Suprapubic skin (tissue), 4 donors: ENCODE results near the gene VAMP8. TPM values are rescaled to one million over a fixed set of nuclear protein-coding genes. Genes with fewer than 3 reads are reported as not detected.

ENCODE experiments used
- DNase-seq, 2 donors: peaks; one replicate each; pipeline ENCODE4 v3.0.0-alpha.2; 2019; ENCODE audit warnings: low spot score in 2 of 2
- H3K27ac ChIP-seq: fragments of 200-600 bp; sonication (generic); one replicate; pipeline ENCODE4 v1.5.1; 2019
- H3K27me3 ChIP-seq: fragments of 200-600 bp; sonication (generic); one replicate; pipeline ENCODE4 v1.5.1; 2019
- H3K36me3 ChIP-seq: fragments of 200-600 bp; sonication (generic); one replicate; pipeline ENCODE4 v1.5.1; 2019
- H3K4me1 ChIP-seq: fragments of 200-600 bp; sonication (generic); one replicate; pipeline ENCODE4 v1.5.1; 2019
- H3K4me3 ChIP-seq: fragments of 200-600 bp; sonication (generic); one replicate; pipeline ENCODE4 v1.5.1; 2019; ENCODE audit warnings: mild to moderate bottlenecking
- H3K9me3 ChIP-seq: fragments of 200-600 bp; sonication (generic); one replicate; pipeline ENCODE4 v1.5.1; 2019
- CTCF ChIP-seq, 2 donors: fragments of 200-600 bp in 1 of 2; fragments of 450-650 bp in 1 of 2; sonication (generic) in 1 of 2; IDR thresholded peaks; one replicate each; pipeline ENCODE4 v1.5.1; 2016 to 2019; ENCODE audit warnings: antibody characterized with exemption in 2 of 2, mild to moderate bottlenecking in 1 of 2, moderate library complexity in 1 of 2
- EP300 ChIP-seq: sonication (generic); formaldehyde crosslinking; IDR thresholded peaks from one replicate; pipeline ENCODE4 v1.6.1; 2017; ENCODE audit warnings: antibody characterized with exemption
- POLR2A ChIP-seq, 2 donors: fragments of 450-650 bp; IDR thresholded peaks; one replicate each; pipeline ENCODE4 v1.6.1; 2017; ENCODE audit warnings: antibody characterized with exemption in 2 of 2, mild to moderate bottlenecking in 2 of 2, moderate library complexity in 2 of 2
- POLR2AphosphoS5 ChIP-seq, 3 donors: sonication (generic); formaldehyde crosslinking; IDR thresholded peaks; one replicate each; pipeline ENCODE4 v1.6.1; 2017; ENCODE audit warnings: antibody characterized with exemption in 3 of 3
- WGBS: methylation state at CpG from one replicate; pipeline ENCODE4 v1.1.5; 2018; 5-methylcytosine and 5-hydroxymethylcytosine counted together
- total RNA-seq, 4 donors: library from RNA; depleted of rRNA; stranded (reverse); fragments of >200 nt; gene quantifications; one replicate each; pipeline ENCODE4 v1.1.0, GENCODE V29; 2016

The VAMP8 gene
- total RNA-seq, 4 donors from 2014 or later: 85.5 to 123 (median 96.0) TPM

DNA sequence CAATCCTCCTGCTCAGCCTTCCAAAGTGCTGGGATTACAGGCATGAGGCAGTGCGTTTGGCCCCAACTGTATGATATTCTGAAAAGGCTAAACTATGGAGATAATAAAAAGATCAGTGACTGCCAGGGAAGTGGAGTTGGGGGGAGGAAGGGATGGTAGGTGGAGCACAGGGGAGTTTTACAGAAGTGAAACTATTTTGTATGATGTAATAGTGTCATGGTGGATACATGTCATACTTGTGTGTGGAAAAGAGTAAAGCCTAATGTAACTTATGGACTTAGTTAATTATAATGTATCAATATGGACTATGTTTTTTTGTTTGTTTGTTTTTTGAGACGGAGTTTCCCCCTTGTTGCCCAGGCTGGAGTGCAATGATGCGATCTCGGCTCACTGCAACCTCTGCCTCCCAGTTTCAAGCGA lies 13.2 kb upstream of the VAMP8 start:
- Histone ChIP-seq H3K27me3 (no peaks in the 10 kb centered on the region), H3K36me3 (peaks cover 1% of the 10 kb centered on the region), H3K4me3 (no peak overlapping the region), H3K27ac (no peak overlapping the region), H3K9me3 (no peaks in the 10 kb centered on the region), H3K4me1 (peaks cover 22% of the 10 kb centered on the region)
- DNase-seq: no peak
- TF ChIP-seq EP300: no peak
- no peak for TF ChIP-seq POLR2A (IDR thresholded peaks at IDR 0.05)
- TF ChIP-seq CTCF (IDR thresholded peaks at IDR 0.05): no peak
- TF ChIP-seq POLR2AphosphoS5 (IDR thresholded peaks at IDR 0.05): no peak
- 88% methylated on average over 5 of the region's 5 CpGs for WGBS

- Histone ChIP-seq H3K27ac (no peak overlapping the region), H3K4me1 (peaks cover 6% of the 10 kb centered on the region), H3K4me3 (no peak overlapping the region), H3K36me3 (no peaks in the 10 kb centered on the region), H3K27me3 (no peaks in the 10 kb centered on the region), H3K9me3 (no peaks in the 10 kb centered on the region)
- 90% methylated on average over 4 of the region's 4 CpGs for WGBS
- no peak for TF ChIP-seq POLR2AphosphoS5 (IDR thresholded peaks at IDR 0.05)
- no peak for TF ChIP-seq EP300
- no peak for TF ChIP-seq CTCF (IDR thresholded peaks at IDR 0.05)
- no peak for TF ChIP-seq POLR2A (IDR thresholded peaks at IDR 0.05)
- DNase-seq: no peak
These were observed 11.1 kb upstream of the VAMP8 start for GRCh38 chr2:85566265-85566664.

DNA sequence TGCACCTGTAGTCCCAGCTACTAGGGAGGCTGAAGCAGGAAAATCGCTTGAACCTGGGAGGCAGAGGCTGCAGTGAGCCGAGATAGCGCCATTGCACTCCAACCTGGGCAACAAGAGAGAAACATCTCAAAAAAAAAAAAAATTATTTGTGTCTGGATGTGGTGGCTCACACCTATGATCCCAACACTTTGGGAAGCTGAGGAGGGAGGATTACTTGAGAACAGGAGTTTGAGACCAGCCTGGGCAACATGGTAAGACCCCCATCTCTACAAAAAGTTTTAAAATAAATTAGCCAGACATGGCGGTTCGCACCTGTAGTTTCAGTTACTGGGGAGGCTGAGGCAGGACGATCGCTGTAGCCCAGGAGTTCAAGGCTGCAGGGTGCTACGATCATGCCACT lies 1.6 kb upstream of the VAMP8 start:
- Histone ChIP-seq H3K27me3 (no peaks in the 10 kb centered on the region), H3K36me3 (no peaks in the 10 kb centered on the region), H3K27ac (no peak overlapping the region), H3K4me1 (peaks cover 35% of the 10 kb centered on the region), H3K4me3 (no peak overlapping the region), H3K9me3 (no peaks in the 10 kb centered on the region)
- 94% methylated on average over 8 of the region's 8 CpGs for WGBS
- no peak for DNase-seq
- TF ChIP-seq CTCF (IDR thresholded peaks at IDR 0.05) (no peak), POLR2AphosphoS5 (IDR thresholded peaks at IDR 0.05) (no peak)

- no peaks in the 10 kb centered on the region for H3K9me3 ChIP-seq
- no peak for DNase-seq
- H3K27ac ChIP-seq: peak overlapping the region; percentile 90
- no peaks in the 10 kb centered on the region for H3K36me3 ChIP-seq
- 45% methylated on average over 3 of the region's 3 CpGs for WGBS
- no peaks in the 10 kb centered on the region for H3K27me3 ChIP-seq
- peaks cover 35% of the 10 kb centered on the region for H3K4me1 ChIP-seq
- peak overlapping the region; percentile 56 for H3K4me3 ChIP-seq
- TF ChIP-seq CTCF (IDR thresholded peaks at IDR 0.05) (no peak), POLR2A (IDR thresholded peaks at IDR 0.05) (no peak), POLR2AphosphoS5 (IDR thresholded peaks at IDR 0.05) (no peak), EP300 (no peak)
These were observed 362 bp upstream of the VAMP8 start for GRCh38 chr2:85577063-85577385.

DNA sequence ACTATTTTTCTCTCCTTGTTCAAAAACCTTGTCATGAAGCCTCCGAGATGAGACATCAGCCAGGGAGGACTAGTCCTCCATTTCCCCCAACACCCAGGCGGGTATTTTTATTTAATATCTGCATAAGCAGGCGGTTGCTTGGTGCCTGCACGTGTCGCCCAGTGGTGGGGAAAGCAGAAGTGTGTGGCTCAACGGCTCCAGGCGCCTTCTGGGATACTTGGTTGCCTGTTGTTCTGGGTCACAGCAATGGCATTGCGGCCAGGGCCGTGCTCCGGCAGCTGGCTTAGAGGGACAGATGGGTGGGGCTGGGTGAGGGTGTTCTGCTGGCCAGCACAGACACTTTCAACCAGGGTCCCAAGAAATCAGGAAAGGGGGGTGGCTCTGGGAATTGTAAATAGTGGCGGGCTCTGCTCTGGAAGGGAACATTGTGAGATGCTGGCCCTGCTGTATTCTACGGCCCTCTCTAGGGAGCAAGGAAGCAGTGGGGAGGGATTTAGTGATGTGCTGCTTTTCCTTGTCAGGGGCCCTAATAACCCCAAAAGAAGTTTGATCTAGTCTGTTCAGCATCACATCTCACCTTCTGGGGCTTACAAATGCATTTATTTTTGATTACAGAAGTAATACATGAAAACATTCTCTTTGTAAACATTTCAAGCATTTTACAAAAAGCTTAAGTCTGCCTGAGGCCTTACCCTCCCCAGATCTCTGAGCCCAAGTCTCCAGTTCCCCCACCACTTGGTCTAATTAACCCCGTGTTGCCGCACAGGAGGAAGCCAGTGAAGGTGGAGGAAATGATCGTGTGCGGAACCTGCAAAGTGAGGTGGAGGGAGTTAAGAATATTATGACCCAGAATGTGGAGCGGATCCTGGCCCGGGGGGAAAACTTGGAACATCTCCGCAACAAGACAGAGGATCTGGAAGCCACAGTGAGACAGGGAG lies 1.1 kb downstream of the VAMP8 start:
- DNase-seq: peak in 1 of 2 donors; percentile 85
- no peak for TF ChIP-seq CTCF (IDR thresholded peaks at IDR 0.05)
- TF ChIP-seq POLR2AphosphoS5 (IDR thresholded peaks at IDR 0.05): no peak
- Histone ChIP-seq H3K27me3 (no peaks in the 10 kb centered on the region), H3K9me3 (no peaks in the 10 kb centered on the region), H3K4me1 (peaks cover 35% of the 10 kb centered on the region), H3K4me3 (peak overlapping the region; percentile 56), H3K27ac (peak overlapping the region; percentile 90), H3K36me3 (no peaks in the 10 kb centered on the region)
- WGBS: 30% methylated on average over 19 of the region's 19 CpGs
